HepG2 (cell line): Measurements from ENCODE around the gene ATP6V1G3. TPM values are rescaled to one million over a fixed set of nuclear protein-coding genes. Genes with fewer than 3 reads are reported as not detected.
"Not testable (repeated sequence)": the region's sequence is repeated elsewhere in the genome, so short reads cannot be mapped to it uniquely, and the experiment has no call there.

Experiments used
- ATAC-seq: fragments of 200-7000 bp; cut with Tn5 transposase; 3 replicates; pipeline ENCODE4 v1.9.1; 2020; ENCODE audit warnings: mild to moderate bottlenecking, moderate library complexity
- BruUV-seq: library from RNA; stranded (reverse); fragments of 400-500 nt; replicated peaks from 2 replicates; lab custom pipeline; 2021; lab: Mats Ljungman, UMichigan
- CTCF ChIA-PET: fragments of 300-600 bp; formaldehyde crosslinking; extraction: SDS; loops from one replicate; lab custom pipeline; 2021; ENCODE audit warnings: low total read pairs, inconsistent platforms, low intra/inter-chr PET ratio; lab: Yijun Ruan, JAX
- POLR2A ChIA-PET: fragments of 350-600 bp; sonication (Branson Sonifier 250); formaldehyde crosslinking; loops from one replicate; lab custom pipeline; 2020; ENCODE audit warnings: antibody characterized with exemption, inconsistent platforms; lab: Yijun Ruan, JAX
- DNase-seq: peaks from one replicate; pipeline ENCODE4 v3.0.0-alpha.2; 2015; ENCODE audit warnings: low spot score
- FAIRE-seq: peaks from 3 replicates; lab custom pipeline; 2011; peaks lifted over from hg19 to GRCh38; lab: Jason Lieb, UNC
- H2AFZ ChIP-seq: one replicate; pipeline ENCODE4 v1.6.1; 2011; ENCODE audit warnings: low read length, inconsistent platforms
- H3K27ac ChIP-seq: fragments of 300-600 bp; 3 replicates; pipeline ENCODE4 v1.8.0; 2011; ENCODE audit warnings: mixed run types, mild to moderate bottlenecking, mixed read lengths, low read length, inconsistent platforms; ENCODE audit not compliant: insufficient read depth; ENCODE audit errors: extremely low read length
- H3K27me3 ChIP-seq, 2 experiments: fragments of 200-600 bp in 1 of 2; 2 replicates in 1 of 2; 3 replicates in 1 of 2; pipeline versions ENCODE4 v1.6.0 to v1.8.0; 2011; ENCODE audit warnings: low read length in 2 of 2, mild to moderate bottlenecking in 2 of 2, moderate library complexity in 2 of 2, inconsistent platforms in 1 of 2; ENCODE audit not compliant: insufficient read depth in 2 of 2, control insufficient read depth in 1 of 2
- H3K36me3 ChIP-seq, 2 experiments: fragments of 200-600 bp in 1 of 2; replicated peaks in 1 of 2; 2 replicates in 1 of 2; 3 replicates in 1 of 2; pipeline versions ENCODE4 v1.5.1 to v1.8.0; 2011; ENCODE audit warnings: low read length in 2 of 2, inconsistent platforms in 1 of 2; ENCODE audit not compliant: insufficient read depth in 2 of 2, control insufficient read depth in 1 of 2
- H3K4me1 ChIP-seq: 2 replicates; pipeline ENCODE4 v1.5.1; 2012; ENCODE audit warnings: low read length, inconsistent platforms; ENCODE audit not compliant: insufficient read depth
- H3K4me2 ChIP-seq: 2 replicates; pipeline ENCODE4 v1.6.0; 2011; ENCODE audit warnings: low read depth, low read length, inconsistent platforms
- H3K4me3 ChIP-seq, 3 experiments: fragments of 200-600 bp in 1 of 3; sonication (generic), shearing (Covaris generic) in 1 of 3; replicated peaks in 1 of 3; 2 replicates each; pipeline ENCODE4 v1.5.1; 2011 to 2016; ENCODE audit warnings: low read length in 3 of 3, inconsistent platforms in 2 of 3, low read depth in 2 of 3, mild to moderate bottlenecking in 2 of 3, control low read depth in 1 of 3, mixed read lengths in 1 of 3; ENCODE audit not compliant: insufficient read depth in 1 of 3
- H3K79me2 ChIP-seq: one replicate; pipeline ENCODE4 v1.6.1; 2011; ENCODE audit warnings: low read length, inconsistent platforms; ENCODE audit not compliant: insufficient read depth
- H3K9ac ChIP-seq: 2 replicates; pipeline ENCODE4 v1.6.0; 2011; ENCODE audit warnings: mild to moderate bottlenecking, low read depth, low read length, inconsistent platforms; ENCODE audit not compliant: insufficient read depth
- H3K9me3 ChIP-seq: 2 replicates; pipeline ENCODE4 v1.5.1; 2012; ENCODE audit warnings: mild to moderate bottlenecking, low read length
- H4K20me1 ChIP-seq: 2 replicates; pipeline ENCODE4 v1.6.0; 2011; ENCODE audit warnings: inconsistent platforms, mild to moderate bottlenecking, low read length, moderate library complexity; ENCODE audit not compliant: insufficient read depth
- AKAP8 ChIP-seq: sonication (generic); formaldehyde crosslinking; IDR thresholded peaks from 2 replicates; pipeline ENCODE4 v1.5.1; 2020; ENCODE audit warnings: mild to moderate bottlenecking, missing genetic modification reagents
- CENPX ChIP-seq: sonication (generic); formaldehyde crosslinking; IDR thresholded peaks from 2 replicates; pipeline ENCODE4 v1.9.0; 2021; ENCODE audit warnings: mild to moderate bottlenecking, missing genetic modification reagents, moderate library complexity
- DNMT1 ChIP-seq: sonication (generic); formaldehyde crosslinking; IDR thresholded peaks from 2 replicates; pipeline ENCODE4 v1.5.1; 2020; ENCODE audit warnings: mild to moderate bottlenecking, missing genetic modification reagents
- IKZF1 ChIP-seq: fragments of 450-650 bp; IDR thresholded peaks from 2 replicates; pipeline ENCODE4 v1.7.1; 2016
- RFX1 ChIP-seq: fragments of 450-650 bp; IDR thresholded peaks from 2 replicates; pipeline ENCODE4 v1.6.1; 2017
- RORA ChIP-seq: sonication (generic); formaldehyde crosslinking; IDR thresholded peaks from 2 replicates; pipeline ENCODE4 v1.5.0; 2020; ENCODE audit warnings: mild to moderate bottlenecking, missing genetic modification reagents, moderate library complexity
- ZNF20 ChIP-seq: sonication (generic); formaldehyde crosslinking; IDR thresholded peaks from 2 replicates; pipeline ENCODE4 v1.4.0; 2020; ENCODE audit warnings: mild to moderate bottlenecking, moderate library complexity, missing genetic modification reagents
- ZNF607 ChIP-seq: sonication (generic); formaldehyde crosslinking; IDR thresholded peaks from 2 replicates; pipeline ENCODE4 v1.5.1; 2020; ENCODE audit warnings: missing genetic modification reagents, mild to moderate bottlenecking, borderline replicate concordance
- ZSCAN9 ChIP-seq: IDR thresholded peaks from 2 replicates; pipeline ENCODE4 v1.6.1; 2016; ENCODE audit warnings: borderline replicate concordance
- WGBS: methylation state at CpG from one replicate; pipeline ENCODE4 v1.1.6; 2017; ENCODE audit warnings: low lambda C conversion rate; 5-methylcytosine and 5-hydroxymethylcytosine counted together
- in situ Hi-C: cut with HindIII; loops from 2 replicates; pipeline ENCODE4 v1.10.0; 2017; ENCODE audit warnings: low pct_unique_long_range_greater_than_20kb; ENCODE audit not compliant: extremely low pct_ligation_motif_present
- intact Hi-C: fragments of 100-400 bp; cut with micrococcal nuclease; formaldehyde crosslinking; loops from one replicate; pipeline ENCODE4 v1.10.0; 2022; ENCODE audit not compliant: unreplicated experiment
- polyA plus RNA-seq, 8 experiments: library from polyadenylated mRNA; depleted of rRNA in 3 of 8; stranded (reverse) in 7 of 8; unstranded in 1 of 8; fragments of >200 nt; fragmentation: Illumina TruSeq in 4 of 8; extraction: Trizol in 4 of 8; gene quantifications; 2 replicates each; pipeline versions ENCODE4 v1.2.1 to v1.2.3, GENCODE V29; 2011 to 2016; ENCODE audit warnings: low read depth in 4 of 8, missing spikeins in 1 of 8, mixed read lengths in 1 of 8; ENCODE audit not compliant: insufficient read depth in 1 of 8
- total RNA-seq, 5 experiments: library from RNA; depleted of rRNA; stranded (reverse); fragments of >200 nt; fragmentation: Illumina TruSeq; extraction: Trizol; gene quantifications; 2 replicates each; pipeline ENCODE4 v1.2.3, GENCODE V29; 2016; ENCODE audit warnings: low read depth in 1 of 5
- TF ChIP-seq, protein P1 (sequence below): IDR thresholded peaks from 2 replicates; pipeline ENCODE4 v1.6.1; 2016; ENCODE audit warnings: low read depth, control low read depth
- TF ChIP-seq, protein P2 (sequence below): sonication (generic); formaldehyde crosslinking; IDR thresholded peaks from 2 replicates; pipeline ENCODE4 v1.9.0; 2021; ENCODE audit warnings: missing genetic modification reagents, borderline replicate concordance
- TF ChIP-seq, protein P3 (sequence below): sonication (generic); formaldehyde crosslinking; IDR thresholded peaks from 2 replicates; pipeline ENCODE4 v1.9.0; 2022; ENCODE audit warnings: missing genetic modification reagents, mild to moderate bottlenecking, borderline replicate concordance

Gene ATP6V1G3
- total and polyA plus RNA-seq, 2 of the 13 experiments (the other 11 are each of a cell fraction or from before 2014, with no cell fraction given) = not detected

DNA sequence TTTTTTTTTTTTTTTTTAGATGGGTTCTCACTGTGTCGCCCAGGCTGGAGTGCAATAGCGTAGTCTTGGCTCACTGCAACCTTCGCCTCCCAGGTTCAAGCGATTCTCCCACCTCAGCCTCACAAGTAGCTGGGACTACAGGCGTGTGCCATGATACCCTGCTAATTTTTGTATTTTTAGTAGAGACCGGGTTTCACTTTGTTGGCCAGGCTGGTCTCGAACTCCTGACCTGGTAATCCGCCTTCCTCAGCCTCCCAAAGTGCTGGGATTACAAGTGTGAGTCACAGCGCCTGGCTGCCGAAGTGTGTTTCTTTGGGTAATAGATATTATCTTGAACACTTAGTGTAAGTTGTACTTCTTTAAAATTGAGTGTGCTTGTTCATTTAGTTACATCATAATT is 16.4 kb downstream of the ATP6V1G3 start:
- CTCF ChIA-PET = not testable (repeated sequence)

DNA sequence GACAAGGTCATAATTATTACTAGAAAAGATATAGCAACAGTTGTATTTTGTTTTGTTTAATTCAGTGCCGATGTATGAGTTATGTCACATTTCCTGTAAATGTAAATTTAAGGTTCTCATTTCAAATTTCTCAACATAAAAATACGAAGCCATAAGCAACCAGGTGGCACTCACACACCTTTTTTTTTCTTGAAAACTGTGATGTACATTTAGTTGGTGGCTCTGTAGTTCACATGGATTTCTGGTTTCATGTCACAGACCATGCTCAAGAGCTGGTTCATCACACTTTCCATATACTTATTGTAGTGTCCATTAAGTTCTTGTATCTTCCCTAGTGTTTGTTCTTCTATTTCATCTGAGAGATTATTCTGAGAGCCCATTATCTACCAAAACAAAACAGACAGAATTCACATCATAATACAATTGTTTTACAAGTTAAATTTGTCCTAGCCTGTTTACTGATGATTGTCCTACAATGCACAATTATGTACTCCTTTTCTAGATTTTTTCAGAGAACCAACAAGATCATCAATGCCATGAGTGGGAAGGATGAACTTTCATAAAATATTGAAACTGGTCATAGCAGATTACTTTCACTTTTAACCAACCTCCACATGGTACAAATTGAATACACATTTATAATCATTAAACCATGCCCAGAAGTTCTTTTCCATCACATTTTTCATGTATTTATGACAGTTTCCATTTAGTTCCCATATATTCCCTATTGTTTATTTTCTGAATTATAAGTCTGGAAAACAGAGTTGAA is 17.1 kb downstream of the ATP6V1G3 start:
- DNase-seq = no peak
- Histone ChIP-seq H3K36me3 (no peaks in the 10 kb centered on the region), H4K20me1 (no peaks in the 10 kb centered on the region), H3K4me3 (no peak overlapping the region), H3K79me2 (no peaks in the 10 kb centered on the region), H3K9ac (no peak overlapping the region), H2AFZ (no peak overlapping the region), H3K4me2 (no peak overlapping the region), H3K27me3 (no peaks in the 10 kb centered on the region), H3K27ac (no peak overlapping the region), H3K9me3 (no peaks in the 10 kb centered on the region), H3K4me1 (no peaks in the 10 kb centered on the region)
- CTCF ChIA-PET = no interaction called here
- intact Hi-C loops (no loop called here), in situ Hi-C loops (no loop called here)
- no TSS peak for BruUV-seq
- ATAC-seq = no peak
- FAIRE-seq = no peak
- WGBS = 0% methylated on average over 2 of the region's 2 CpGs
- POLR2A ChIA-PET = no interaction called here
- TF ChIP-seq DNMT1 (CRISPR knock-in tag) = no peak
- TF ChIP-seq, protein P1, sequence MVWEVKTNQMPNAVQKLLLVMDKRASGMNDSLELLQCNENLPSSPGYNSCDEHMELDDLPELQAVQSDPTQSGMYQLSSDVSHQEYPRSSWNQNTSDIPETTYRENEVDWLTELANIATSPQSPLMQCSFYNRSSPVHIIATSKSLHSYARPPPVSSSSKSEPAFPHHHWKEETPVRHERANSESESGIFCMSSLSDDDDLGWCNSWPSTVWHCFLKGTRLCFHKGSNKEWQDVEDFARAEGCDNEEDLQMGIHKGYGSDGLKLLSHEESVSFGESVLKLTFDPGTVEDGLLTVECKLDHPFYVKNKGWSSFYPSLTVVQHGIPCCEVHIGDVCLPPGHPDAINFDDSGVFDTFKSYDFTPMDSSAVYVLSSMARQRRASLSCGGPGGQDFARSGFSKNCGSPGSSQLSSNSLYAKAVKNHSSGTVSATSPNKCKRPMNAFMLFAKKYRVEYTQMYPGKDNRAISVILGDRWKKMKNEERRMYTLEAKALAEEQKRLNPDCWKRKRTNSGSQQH (CRISPR knock-in tag) = no peak
- no peak for TF ChIP-seq CENPX (CRISPR knock-in tag)
- TF ChIP-seq RORA (CRISPR knock-in tag) = no peak
- TF ChIP-seq ZNF607 = no peak
- TF ChIP-seq, protein P2, sequence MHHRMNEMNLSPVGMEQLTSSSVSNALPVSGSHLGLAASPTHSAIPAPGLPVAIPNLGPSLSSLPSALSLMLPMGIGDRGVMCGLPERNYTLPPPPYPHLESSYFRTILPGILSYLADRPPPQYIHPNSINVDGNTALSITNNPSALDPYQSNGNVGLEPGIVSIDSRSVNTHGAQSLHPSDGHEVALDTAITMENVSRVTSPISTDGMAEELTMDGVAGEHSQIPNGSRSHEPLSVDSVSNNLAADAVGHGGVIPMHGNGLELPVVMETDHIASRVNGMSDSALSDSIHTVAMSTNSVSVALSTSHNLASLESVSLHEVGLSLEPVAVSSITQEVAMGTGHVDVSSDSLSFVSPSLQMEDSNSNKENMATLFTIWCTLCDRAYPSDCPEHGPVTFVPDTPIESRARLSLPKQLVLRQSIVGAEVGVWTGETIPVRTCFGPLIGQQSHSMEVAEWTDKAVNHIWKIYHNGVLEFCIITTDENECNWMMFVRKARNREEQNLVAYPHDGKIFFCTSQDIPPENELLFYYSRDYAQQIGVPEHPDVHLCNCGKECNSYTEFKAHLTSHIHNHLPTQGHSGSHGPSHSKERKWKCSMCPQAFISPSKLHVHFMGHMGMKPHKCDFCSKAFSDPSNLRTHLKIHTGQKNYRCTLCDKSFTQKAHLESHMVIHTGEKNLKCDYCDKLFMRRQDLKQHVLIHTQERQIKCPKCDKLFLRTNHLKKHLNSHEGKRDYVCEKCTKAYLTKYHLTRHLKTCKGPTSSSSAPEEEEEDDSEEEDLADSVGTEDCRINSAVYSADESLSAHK = no peak
- no peak for TF ChIP-seq AKAP8
- TF ChIP-seq, protein P3, sequence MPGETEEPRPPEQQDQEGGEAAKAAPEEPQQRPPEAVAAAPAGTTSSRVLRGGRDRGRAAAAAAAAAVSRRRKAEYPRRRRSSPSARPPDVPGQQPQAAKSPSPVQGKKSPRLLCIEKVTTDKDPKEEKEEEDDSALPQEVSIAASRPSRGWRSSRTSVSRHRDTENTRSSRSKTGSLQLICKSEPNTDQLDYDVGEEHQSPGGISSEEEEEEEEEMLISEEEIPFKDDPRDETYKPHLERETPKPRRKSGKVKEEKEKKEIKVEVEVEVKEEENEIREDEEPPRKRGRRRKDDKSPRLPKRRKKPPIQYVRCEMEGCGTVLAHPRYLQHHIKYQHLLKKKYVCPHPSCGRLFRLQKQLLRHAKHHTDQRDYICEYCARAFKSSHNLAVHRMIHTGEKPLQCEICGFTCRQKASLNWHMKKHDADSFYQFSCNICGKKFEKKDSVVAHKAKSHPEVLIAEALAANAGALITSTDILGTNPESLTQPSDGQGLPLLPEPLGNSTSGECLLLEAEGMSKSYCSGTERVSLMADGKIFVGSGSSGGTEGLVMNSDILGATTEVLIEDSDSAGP (CRISPR knock-in tag) = no peak
- TF ChIP-seq ZNF20 = no peak
- TF ChIP-seq IKZF1 = no peak
- TF ChIP-seq RFX1 = no peak
- no peak for TF ChIP-seq ZSCAN9

More for the DNA sequence above, 16.4 kb downstream of the ATP6V1G3 start:
- H3K27me3 ChIP-seq, H3K4me2 ChIP-seq, H3K9me3 ChIP-seq, H3K79me2 ChIP-seq, intact Hi-C loops, H3K9ac ChIP-seq, H3K4me1 ChIP-seq, H3K4me3 ChIP-seq, FAIRE-seq, H2AFZ ChIP-seq, DNase-seq, in situ Hi-C loops, H3K27ac ChIP-seq, ATAC-seq, POLR2A ChIA-PET, H3K36me3 ChIP-seq, H4K20me1 ChIP-seq, BruUV-seq: not testable (repeated sequence)
- 58% methylated on average over 10 of the region's 10 CpGs for WGBS
